ENCODE data around the gene KCNK3. TPM values are rescaled to one million over a fixed set of nuclear protein-coding genes. Genes with fewer than 3 reads are reported as not detected.

Gene KCNK3
- total and polyA plus RNA-seq, 2 of the 13 experiments (the other 11 are each of a cell fraction or from before 2014, with no cell fraction given): not detected

DNA sequence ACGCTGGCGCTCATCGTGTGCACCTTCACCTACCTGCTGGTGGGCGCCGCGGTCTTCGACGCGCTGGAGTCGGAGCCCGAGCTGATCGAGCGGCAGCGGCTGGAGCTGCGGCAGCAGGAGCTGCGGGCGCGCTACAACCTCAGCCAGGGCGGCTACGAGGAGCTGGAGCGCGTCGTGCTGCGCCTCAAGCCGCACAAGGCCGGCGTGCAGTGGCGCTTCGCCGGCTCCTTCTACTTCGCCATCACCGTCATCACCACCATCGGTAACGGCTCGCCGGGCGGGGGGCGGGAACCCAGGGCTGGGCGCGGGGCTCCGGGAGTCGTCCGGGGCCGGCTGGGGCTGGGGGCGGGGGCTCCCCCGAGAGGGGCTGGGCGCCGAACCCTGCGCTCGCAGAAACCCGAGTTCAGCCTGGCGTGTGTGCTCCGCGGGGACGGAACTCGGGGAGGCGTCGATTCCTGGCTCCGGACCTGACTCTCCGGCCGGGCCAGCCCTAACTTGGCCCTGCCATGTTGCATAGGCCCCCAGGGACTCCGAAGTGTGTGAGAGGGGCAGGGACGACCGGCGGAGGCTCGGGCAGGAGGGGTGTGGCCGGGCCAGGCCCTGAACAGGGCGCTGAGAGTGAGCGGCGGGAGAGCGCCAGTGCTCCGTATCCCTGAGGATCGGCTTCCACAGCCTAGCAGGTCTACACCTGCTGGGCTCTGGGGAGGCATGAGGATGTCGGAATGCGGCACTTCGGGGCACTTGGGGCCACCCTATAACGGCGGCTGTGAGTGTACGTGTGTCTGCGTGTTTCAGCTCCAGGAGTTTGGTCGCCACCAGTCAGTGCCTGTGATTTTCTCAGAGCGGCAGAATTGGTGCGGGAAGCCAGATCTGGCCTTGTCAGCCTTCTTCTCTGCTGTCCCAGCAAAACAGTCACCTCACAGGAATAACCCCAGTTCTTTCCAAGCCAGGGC, 651 bp downstream of the KCNK3 start:
- in situ Hi-C loops (cut with HindIII; ENCODE audit: extremely low pct_ligation_motif_present, low pct_unique_long_range_greater_than_20kb) (no loop called here), intact Hi-C loops (cut with micrococcal nuclease; ENCODE audit: unreplicated experiment) (no loop called here)
- H4K20me1 ChIP-seq (ENCODE audit: insufficient read depth, low read length): peaks cover 12% of the 10 kb centered on the region; the same call in 1 of the 2 replicates
- no peak overlapping the region for H3K9ac ChIP-seq (ENCODE audit: insufficient read depth, low read depth, low read length)
- H3K9me3 ChIP-seq (ENCODE audit: low read length): no peaks in the 10 kb centered on the region
- TF ChIP-seq ZNF160 (CRISPR knock-in tag; IDR thresholded peaks at IDR 0.05) (no peak), ZNF367 (CRISPR knock-in tag; IDR thresholded peaks at IDR 0.05; ENCODE audit: borderline replicate concordance) (no peak), ZNF878 (CRISPR knock-in tag; IDR thresholded peaks at IDR 0.05) (no peak), DNMT1 (CRISPR knock-in tag; IDR thresholded peaks at IDR 0.05) (0 out of 2 replicates have a peak, but pooled peaks have one; percentile 60), ZNF280B (CRISPR knock-in tag; IDR thresholded peaks at IDR 0.05; ENCODE audit: borderline replicate concordance) (no peak), HMGA1 (CRISPR knock-in tag; conservative IDR thresholded peaks at IDR 0.05) (no peak), ZNF607 (CRISPR knock-in tag; IDR thresholded peaks at IDR 0.05; ENCODE audit: borderline replicate concordance) (no peak), FUBP1 (CRISPR knock-in tag; IDR thresholded peaks at IDR 0.05; ENCODE audit: borderline replicate concordance) (no peak), KDM4B (CRISPR knock-in tag; IDR thresholded peaks at IDR 0.05) (no peak), REST (IDR thresholded peaks at IDR 0.05; ENCODE audit: borderline replicate concordance in 1 of 2, low read depth in 1 of 2, low read length in 2 of 2) (peak in 1 of 2 experiments; percentile 0; a peak in 2 of 4 replicates), NR2F2 (IDR thresholded peaks at IDR 0.05; ENCODE audit: borderline replicate concordance, low read depth) (no peak), NR2C2 (CRISPR knock-in tag; IDR thresholded peaks at IDR 0.05; ENCODE audit: borderline replicate concordance) (no peak), EEA1 (CRISPR knock-in tag; IDR thresholded peaks at IDR 0.05; ENCODE audit: borderline replicate concordance) (no peak)
- no peak overlapping the region for H2AFZ ChIP-seq (ENCODE audit: low read length)
- no peak for DNase-seq (ENCODE audit: low spot score)
- 42% methylated on average over 56 of the region's 83 CpGs for WGBS (ENCODE audit: low lambda C conversion rate)
- H3K27ac ChIP-seq (ENCODE audit: extremely low read length, insufficient read depth, low read length): no peak overlapping the region
- POLR2A ChIA-PET: no interaction called here
- H3K36me3 ChIP-seq (replicated peaks in 1 of 2; ENCODE audit: control insufficient read depth in 1 of 2, insufficient read depth in 2 of 2, low read length in 2 of 2): no peaks in the 10 kb centered on the region
- H3K4me2 ChIP-seq (ENCODE audit: low read depth, low read length): 0 out of 2 replicates have a peak overlapping the region, but pooled peaks have one; percentile 9
- peaks cover 5% of the 10 kb centered on the region for H3K4me1 ChIP-seq (ENCODE audit: insufficient read depth, low read length)
- no peaks in the 10 kb centered on the region for H3K79me2 ChIP-seq (ENCODE audit: insufficient read depth, low read length)
- peak overlapping the region in 1 of 3 experiments; percentile 20; a peak in 1 of 6 replicates for H3K4me3 ChIP-seq (replicated peaks in 1 of 3; ENCODE audit: insufficient read depth in 1 of 3, low read depth in 2 of 3, low read length in 3 of 3)
- H3K27me3 ChIP-seq (ENCODE audit: control insufficient read depth in 1 of 2, insufficient read depth in 2 of 2, low read length in 2 of 2): peaks cover 6 to 78% of the 10 kb centered on the region in 2 experiments; a peak in 4 of 5 replicates
- no peak; the same call in 2 of the 3 replicates for ATAC-seq
- CTCF ChIA-PET (ENCODE audit: low intra/inter-chr PET ratio, low total read pairs): no interaction called here
- FAIRE-seq: no peak
- no TSS peak for BruUV-seq (replicated peaks)

Data from HepG2 (cell line).